ENCODE data around the gene INSYN2B. TPM values are rescaled to one million over a fixed set of nuclear protein-coding genes. Genes with fewer than 3 reads are reported as not detected.

The INSYN2B gene
- total and polyA plus RNA-seq, 2 experiments from 2014 or later = 1.5 TPM; not detected in 1

GRCh38 chr5:169832845-169833244 is 147.4 kb downstream of the INSYN2B start:
- H3K36me3 ChIP-seq (replicated peaks; ENCODE audit: insufficient read depth, low read depth) = no peaks in the 10 kb centered on the region
- no peaks in the 10 kb centered on the region for H3K9me2 ChIP-seq (replicated peaks; ENCODE audit: insufficient read depth)
- H3K4me2 ChIP-seq = no peak overlapping the region
- TF ChIP-seq CTCF (IDR thresholded peaks at IDR 0.05; ENCODE audit: poor library complexity) = no peak
- no peak for TF ChIP-seq EZH2phosphoT487 (IDR thresholded peaks at IDR 0.05; ENCODE audit: low read depth, severe bottlenecking, unreplicated experiment)
- no peak for TF ChIP-seq EZH2 (IDR thresholded peaks at IDR 0.05; ENCODE audit: borderline replicate concordance)
- H4K20me1 ChIP-seq (ENCODE audit: insufficient read depth, poor library complexity, severe bottlenecking) = no peaks in the 10 kb centered on the region
- H2AFZ ChIP-seq = no peak overlapping the region
- H3K9me3 ChIP-seq (ENCODE audit: low read depth) = no peaks in the 10 kb centered on the region
- H3K4me1 ChIP-seq (ENCODE audit: insufficient read depth) = no peaks in the 10 kb centered on the region
- H3K4me3 ChIP-seq = no peak overlapping the region
- peaks cover 6% of the 10 kb centered on the region for H3K27me3 ChIP-seq
- H3K27ac ChIP-seq = no peak overlapping the region
- no peaks in the 10 kb centered on the region for H3K79me2 ChIP-seq
- DNase-seq (ENCODE audit: low spot score) = no peak

- Histone ChIP-seq H2AFZ (no peak overlapping the region), H3K27ac (no peak overlapping the region), H3K9me2 (replicated peaks; ENCODE audit: insufficient read depth) (no peaks in the 10 kb centered on the region), H3K4me1 (ENCODE audit: insufficient read depth) (no peaks in the 10 kb centered on the region), H3K9me3 (ENCODE audit: low read depth) (no peaks in the 10 kb centered on the region), H3K27me3 (peaks cover 6% of the 10 kb centered on the region), H3K4me3 (no peak overlapping the region), H3K79me2 (no peaks in the 10 kb centered on the region), H4K20me1 (ENCODE audit: insufficient read depth, poor library complexity, severe bottlenecking) (no peaks in the 10 kb centered on the region), H3K36me3 (replicated peaks; ENCODE audit: insufficient read depth, low read depth) (no peaks in the 10 kb centered on the region), H3K4me2 (no peak overlapping the region)
- WGBS (ENCODE audit: low lambda C conversion rate, missing lambda C conversion rate) = 88% methylated on average over 3 of the region's 3 CpGs
- DNase-seq (ENCODE audit: low spot score) = no peak
- no peak for TF ChIP-seq CTCF (IDR thresholded peaks at IDR 0.05; ENCODE audit: poor library complexity)
- TF ChIP-seq EZH2phosphoT487 (IDR thresholded peaks at IDR 0.05; ENCODE audit: low read depth, severe bottlenecking, unreplicated experiment) = no peak
- TF ChIP-seq EZH2 (IDR thresholded peaks at IDR 0.05; ENCODE audit: borderline replicate concordance) = no peak
Observed at GRCh38 chr5:169832304-169832703, 148.0 kb downstream of the INSYN2B start.

DNA sequence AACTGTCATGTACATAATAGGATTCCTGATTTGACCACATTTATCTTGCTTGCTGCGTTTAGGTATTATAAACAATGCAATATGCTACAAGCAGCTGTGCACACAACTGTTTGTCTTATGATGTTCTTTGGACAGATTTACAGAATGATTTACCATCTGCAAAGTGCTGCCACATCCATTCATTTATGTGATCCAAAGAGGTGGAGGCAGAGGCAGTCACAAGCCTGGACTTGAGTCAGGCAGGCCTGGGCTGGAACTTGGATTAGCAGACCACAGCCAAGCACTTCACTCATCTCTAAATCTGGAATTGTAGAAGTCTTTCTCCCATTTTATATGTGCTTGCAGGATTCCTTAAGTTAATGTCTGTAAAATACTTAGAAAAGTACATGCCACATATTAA is 149.0 kb downstream of the INSYN2B start:
- Histone ChIP-seq H4K20me1 (ENCODE audit: insufficient read depth, poor library complexity, severe bottlenecking) (no peaks in the 10 kb centered on the region), H3K27ac (no peak overlapping the region), H3K4me3 (no peak overlapping the region), H3K27me3 (peaks cover 3% of the 10 kb centered on the region), H3K4me1 (ENCODE audit: insufficient read depth) (no peaks in the 10 kb centered on the region), H3K9me3 (ENCODE audit: low read depth) (no peaks in the 10 kb centered on the region), H2AFZ (no peak overlapping the region), H3K4me2 (no peak overlapping the region), H3K79me2 (no peaks in the 10 kb centered on the region), H3K36me3 (replicated peaks; ENCODE audit: insufficient read depth, low read depth) (no peaks in the 10 kb centered on the region), H3K9me2 (replicated peaks; ENCODE audit: insufficient read depth) (no peaks in the 10 kb centered on the region)
- no peak for DNase-seq (ENCODE audit: low spot score)
- TF ChIP-seq EZH2phosphoT487 (IDR thresholded peaks at IDR 0.05; ENCODE audit: low read depth, severe bottlenecking, unreplicated experiment) = no peak
- no peak for TF ChIP-seq CTCF (IDR thresholded peaks at IDR 0.05; ENCODE audit: poor library complexity)
- no peak for TF ChIP-seq EZH2 (IDR thresholded peaks at IDR 0.05; ENCODE audit: borderline replicate concordance)
- whole genome bisulfite sequencing (ENCODE audit: low lambda C conversion rate, missing lambda C conversion rate) = 44% methylated on average over 1 of the region's 1 CpG

DNA sequence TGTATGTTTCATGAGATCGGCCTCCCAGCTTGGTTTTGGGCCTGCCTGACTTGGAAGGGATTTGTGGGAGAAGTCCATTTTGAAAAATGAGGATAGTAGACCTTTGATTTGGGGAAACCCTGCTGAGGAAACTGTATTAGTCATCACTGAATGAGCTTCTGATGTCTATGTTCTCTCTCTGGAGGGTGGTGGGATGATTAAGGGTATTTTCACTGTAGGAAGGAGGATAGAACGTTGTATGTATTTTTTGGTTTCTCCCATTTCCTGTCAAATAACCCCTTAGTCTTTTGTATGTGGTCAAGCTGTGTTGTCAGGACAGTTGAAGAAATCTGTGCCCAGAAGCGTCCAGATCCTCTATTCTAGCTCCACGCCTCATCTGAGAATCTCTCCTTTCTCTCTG is 151.9 kb downstream of the INSYN2B start:
- H4K20me1 ChIP-seq (ENCODE audit: insufficient read depth, poor library complexity, severe bottlenecking) = no peaks in the 10 kb centered on the region

More for the DNA sequence above, 151.9 kb downstream of the INSYN2B start:
- H3K27ac ChIP-seq = no peak overlapping the region
- H3K36me3 ChIP-seq (replicated peaks; ENCODE audit: insufficient read depth, low read depth) = no peaks in the 10 kb centered on the region
- H3K4me1 ChIP-seq (ENCODE audit: insufficient read depth) = no peaks in the 10 kb centered on the region
- no peaks in the 10 kb centered on the region for H3K9me3 ChIP-seq (ENCODE audit: low read depth)
- H3K4me2 ChIP-seq = no peak overlapping the region
- WGBS (ENCODE audit: low lambda C conversion rate, missing lambda C conversion rate) = 88% methylated on average over 4 of the region's 4 CpGs
- no peak for TF ChIP-seq CTCF (IDR thresholded peaks at IDR 0.05; ENCODE audit: poor library complexity)
- no peak for TF ChIP-seq EZH2phosphoT487 (IDR thresholded peaks at IDR 0.05; ENCODE audit: low read depth, severe bottlenecking, unreplicated experiment)
- TF ChIP-seq EZH2 (IDR thresholded peaks at IDR 0.05; ENCODE audit: borderline replicate concordance) = no peak
- no peak overlapping the region for H3K4me3 ChIP-seq
- H3K9me2 ChIP-seq (replicated peaks; ENCODE audit: insufficient read depth) = no peaks in the 10 kb centered on the region
- H2AFZ ChIP-seq = no peak overlapping the region
- H3K27me3 ChIP-seq = no peaks in the 10 kb centered on the region
- DNase-seq (ENCODE audit: low spot score) = no peak
- H3K79me2 ChIP-seq = no peaks in the 10 kb centered on the region

All from hepatocyte (in vitro differentiated cells).